ENCODE data around the gene COX7A2L.

- no peak for TF ChIP-seq EZH2 (IDR thresholded peaks at IDR 0.05; ENCODE audit: borderline replicate concordance, low read length)
- no peak for TF ChIP-seq CTCF (IDR thresholded peaks at IDR 0.05; ENCODE audit: low read length)
These were observed 5.4 kb upstream of the COX7A2L start for GRCh38 chr2:42366411-42366810.
